Neural cell (in vitro differentiated cells): ENCODE results near the gene BAHD1. TPM values are rescaled to one million over a fixed set of nuclear protein-coding genes. Genes with fewer than 3 reads are reported as not detected.

Experiments
- H2AFZ ChIP-seq: fragments of 200-600, 300-800 bp; sonication (generic), shearing (Covaris generic); 2 replicates; pipeline ENCODE4 v1.6.0; 2014; ENCODE audit warnings: low read depth, mild to moderate bottlenecking, antibody characterized with exemption, low read length, moderate library complexity
- H3F3A ChIP-seq: fragments of 200-600 bp; shearing (Covaris generic); 2 replicates; pipeline ENCODE4 v1.6.1; 2016; ENCODE audit warnings: mild to moderate bottlenecking, moderate library complexity, mixed read lengths, antibody characterized with exemption, low read length; ENCODE audit not compliant: insufficient read depth, poor library complexity, severe bottlenecking
- H3K27ac ChIP-seq: fragments of 200-600, 300-800 bp; sonication (generic), shearing (Covaris generic); 2 replicates; pipeline ENCODE4 v1.5.1; 2014; ENCODE audit warnings: mild to moderate bottlenecking, low read length, moderate library complexity
- H3K27me3 ChIP-seq: fragments of 300-800, 200-600 bp; sonication (generic), shearing (Covaris generic); 2 replicates; pipeline ENCODE4 v1.6.0; 2014; ENCODE audit warnings: mild to moderate bottlenecking, low read depth, low read length, moderate library complexity; ENCODE audit not compliant: insufficient read depth
- H3K36me3 ChIP-seq: fragments of 300-800, 200-600 bp; sonication (generic), shearing (Covaris generic); 2 replicates; pipeline ENCODE4 v1.5.1; 2014; ENCODE audit warnings: mild to moderate bottlenecking, antibody characterized with exemption, low read length, moderate library complexity; ENCODE audit not compliant: insufficient read depth
- H3K4me2 ChIP-seq: fragments of 300-800, 200-600 bp; sonication (generic), shearing (Covaris generic); 2 replicates; pipeline ENCODE4 v1.6.0; 2014; ENCODE audit warnings: mild to moderate bottlenecking, low read length
- H3K4me3 ChIP-seq: fragments of 300-800, 200-600 bp; sonication (generic), shearing (Covaris generic); 2 replicates; pipeline ENCODE4 v1.5.1; 2014; ENCODE audit warnings: mild to moderate bottlenecking, low read length, moderate library complexity
- H3K79me2 ChIP-seq: fragments of 200-600 bp; shearing (Covaris generic); replicated peaks from 2 replicates; pipeline ENCODE4 v1.6.0; 2014; ENCODE audit warnings: mild to moderate bottlenecking, low read length, moderate library complexity; ENCODE audit not compliant: insufficient read depth
- H3K9ac ChIP-seq: fragments of 300-800, 200-600 bp; sonication (generic), shearing (Covaris generic); 2 replicates; pipeline ENCODE4 v1.6.1; 2016; ENCODE audit warnings: mild to moderate bottlenecking, low read length, mixed read lengths
- H3K9me2 ChIP-seq: fragments of 200-600 bp; shearing (Covaris generic); 2 replicates; pipeline ENCODE4 v1.6.1; 2016; ENCODE audit warnings: mild to moderate bottlenecking, low read length, mixed read lengths; ENCODE audit not compliant: insufficient read depth
- H3K9me3 ChIP-seq: fragments of 200-600, 300-800 bp; sonication (generic), shearing (Covaris generic); 2 replicates; pipeline ENCODE4 v1.6.1; 2016; ENCODE audit warnings: mild to moderate bottlenecking, mixed run types, low read length, moderate library complexity, mixed read lengths
- H4K20me1 ChIP-seq: fragments of 200-600 bp; shearing (Covaris generic); 2 replicates; pipeline ENCODE4 v1.6.1; 2016; ENCODE audit warnings: mild to moderate bottlenecking, mixed run types; ENCODE audit not compliant: insufficient read depth
- CTCF ChIP-seq: fragments of 450-650 bp; IDR thresholded peaks from 2 replicates; pipeline ENCODE4 v1.5.1; 2014; ENCODE audit warnings: antibody characterized with exemption, mild to moderate bottlenecking, moderate library complexity; ENCODE audit not compliant: poor library complexity, severe bottlenecking
- EP300 ChIP-seq: fragments of 450-650 bp; conservative IDR thresholded peaks from 2 replicates; pipeline ENCODE4 v1.6.1; 2014; ENCODE audit warnings: antibody characterized with exemption, mild to moderate bottlenecking, moderate library complexity; ENCODE audit not compliant: poor library complexity, severe bottlenecking
- EZH2 ChIP-seq: fragments of 200-600, 300-800 bp; shearing (Covaris generic), sonication (generic); IDR thresholded peaks from 2 replicates; pipeline ENCODE4 v1.6.1; 2014; ENCODE audit warnings: antibody characterized with exemption, low read length, borderline replicate concordance, mild to moderate bottlenecking; ENCODE audit not compliant: insufficient read depth, poor library complexity, severe bottlenecking
- MXI1 ChIP-seq: fragments of 450-650 bp; conservative IDR thresholded peaks from 2 replicates; pipeline ENCODE4 v1.6.1; 2014; ENCODE audit warnings: antibody characterized with exemption, mild to moderate bottlenecking; ENCODE audit not compliant: poor library complexity, severe bottlenecking
- POLR2AphosphoS5 ChIP-seq: IDR thresholded peaks from 2 replicates; pipeline ENCODE4 v1.6.1; 2012
- RAD21 ChIP-seq: fragments of 450-650 bp; conservative IDR thresholded peaks from 2 replicates; pipeline ENCODE4 v1.6.1; 2014; ENCODE audit warnings: antibody characterized with exemption, mild to moderate bottlenecking, moderate library complexity
- SMC3 ChIP-seq: fragments of 450-650 bp; conservative IDR thresholded peaks from 2 replicates; pipeline ENCODE4 v1.6.1; 2014; ENCODE audit warnings: antibody characterized with exemption, mild to moderate bottlenecking, moderate library complexity; ENCODE audit not compliant: poor library complexity
- TAF1 ChIP-seq: IDR thresholded peaks from 2 replicates; pipeline ENCODE4 v1.6.1; 2012; ENCODE audit warnings: low read depth
- polyA plus RNA-seq: library from polyadenylated mRNA; depleted of rRNA; stranded (reverse); fragments of >200 nt; gene quantifications from 2 replicates; pipeline ENCODE4 v1.2.3, GENCODE V29; 2014
- TF ChIP-seq, protein P1 (sequence below): IDR thresholded peaks from 2 replicates; pipeline ENCODE4 v1.6.1; 2012; ENCODE audit warnings: borderline replicate concordance

BAHD1 gene
- polyA plus RNA-seq, 1 donor from 2014 or later: 22.8 TPM

DNA sequence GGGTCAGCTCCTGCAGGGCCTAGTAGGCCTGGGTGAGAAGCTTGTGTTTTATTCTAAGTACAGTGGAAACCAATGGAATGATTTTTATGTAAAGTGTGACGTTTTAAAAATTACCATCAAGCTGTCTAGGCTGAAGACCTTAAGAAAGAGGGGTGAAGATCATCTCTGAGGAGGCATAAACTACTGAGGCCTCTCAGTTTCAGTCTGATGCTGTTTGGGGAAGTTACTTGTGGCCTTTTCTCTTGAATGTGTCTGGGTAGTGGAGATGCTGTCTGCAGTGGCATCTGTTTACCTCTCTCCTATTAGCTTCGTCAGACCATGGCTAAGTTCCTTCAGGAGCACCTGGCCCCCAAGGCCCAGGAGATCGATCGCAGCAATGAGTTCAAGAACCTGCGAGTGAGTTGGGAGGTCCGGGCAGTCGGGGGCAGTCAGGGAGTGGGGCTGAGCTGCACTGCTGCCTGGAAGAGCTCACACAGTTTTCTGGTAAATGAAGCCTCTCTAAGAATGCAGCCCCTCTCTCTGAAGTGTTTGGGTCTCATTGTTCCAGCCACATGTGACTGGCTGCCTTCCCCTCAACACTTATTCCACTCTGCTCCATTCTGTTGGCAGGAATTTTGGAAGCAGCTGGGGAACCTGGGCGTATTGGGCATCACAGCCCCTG lies 33.3 kb upstream of the BAHD1 start:
- no peaks in the 10 kb centered on the region for H3K27me3 ChIP-seq
- no peak overlapping the region for H2AFZ ChIP-seq
- H3K9me2 ChIP-seq: no peaks in the 10 kb centered on the region
- no peak overlapping the region for H3K27ac ChIP-seq
- no peaks in the 10 kb centered on the region for H4K20me1 ChIP-seq
- no peak for TF ChIP-seq MXI1
- TF ChIP-seq POLR2AphosphoS5: no peak
- TF ChIP-seq CTCF: no peak
- TF ChIP-seq EP300: no peak
- no peak for TF ChIP-seq SMC3
- TF ChIP-seq TAF1: no peak
- no peak for TF ChIP-seq RAD21
- TF ChIP-seq, protein P1, sequence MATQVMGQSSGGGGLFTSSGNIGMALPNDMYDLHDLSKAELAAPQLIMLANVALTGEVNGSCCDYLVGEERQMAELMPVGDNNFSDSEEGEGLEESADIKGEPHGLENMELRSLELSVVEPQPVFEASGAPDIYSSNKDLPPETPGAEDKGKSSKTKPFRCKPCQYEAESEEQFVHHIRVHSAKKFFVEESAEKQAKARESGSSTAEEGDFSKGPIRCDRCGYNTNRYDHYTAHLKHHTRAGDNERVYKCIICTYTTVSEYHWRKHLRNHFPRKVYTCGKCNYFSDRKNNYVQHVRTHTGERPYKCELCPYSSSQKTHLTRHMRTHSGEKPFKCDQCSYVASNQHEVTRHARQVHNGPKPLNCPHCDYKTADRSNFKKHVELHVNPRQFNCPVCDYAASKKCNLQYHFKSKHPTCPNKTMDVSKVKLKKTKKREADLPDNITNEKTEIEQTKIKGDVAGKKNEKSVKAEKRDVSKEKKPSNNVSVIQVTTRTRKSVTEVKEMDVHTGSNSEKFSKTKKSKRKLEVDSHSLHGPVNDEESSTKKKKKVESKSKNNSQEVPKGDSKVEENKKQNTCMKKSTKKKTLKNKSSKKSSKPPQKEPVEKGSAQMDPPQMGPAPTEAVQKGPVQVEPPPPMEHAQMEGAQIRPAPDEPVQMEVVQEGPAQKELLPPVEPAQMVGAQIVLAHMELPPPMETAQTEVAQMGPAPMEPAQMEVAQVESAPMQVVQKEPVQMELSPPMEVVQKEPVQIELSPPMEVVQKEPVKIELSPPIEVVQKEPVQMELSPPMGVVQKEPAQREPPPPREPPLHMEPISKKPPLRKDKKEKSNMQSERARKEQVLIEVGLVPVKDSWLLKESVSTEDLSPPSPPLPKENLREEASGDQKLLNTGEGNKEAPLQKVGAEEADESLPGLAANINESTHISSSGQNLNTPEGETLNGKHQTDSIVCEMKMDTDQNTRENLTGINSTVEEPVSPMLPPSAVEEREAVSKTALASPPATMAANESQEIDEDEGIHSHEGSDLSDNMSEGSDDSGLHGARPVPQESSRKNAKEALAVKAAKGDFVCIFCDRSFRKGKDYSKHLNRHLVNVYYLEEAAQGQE: no peak
- TF ChIP-seq EZH2: no peak
- H3K4me2 ChIP-seq: no peak overlapping the region
- H3K9ac ChIP-seq: no peak overlapping the region
- H3K9me3 ChIP-seq: no peaks in the 10 kb centered on the region
- no peaks in the 10 kb centered on the region for H3K79me2 ChIP-seq
- H3K36me3 ChIP-seq: peaks cover 5% of the 10 kb centered on the region
- H3K4me3 ChIP-seq: no peak overlapping the region
- no peaks in the 10 kb centered on the region for H3F3A ChIP-seq

- H3K36me3 ChIP-seq: peaks cover 5% of the 10 kb centered on the region
- TF ChIP-seq POLR2AphosphoS5 (no peak), SMC3 (no peak), RAD21 (no peak), CTCF (no peak), EZH2 (no peak), EP300 (no peak), TAF1 (no peak), MXI1 (no peak)
- TF ChIP-seq, protein P1: no peak
These were observed 31.4 kb upstream of the BAHD1 start for GRCh38 chr15:40409366-40409765.

More at GRCh38 chr15:40409366-40409765, 31.4 kb upstream of the BAHD1 start:
- Histone ChIP-seq H3K9ac (no peak overlapping the region), H3F3A (no peaks in the 10 kb centered on the region), H3K9me2 (no peaks in the 10 kb centered on the region), H3K27ac (no peak overlapping the region), H3K27me3 (no peaks in the 10 kb centered on the region), H3K79me2 (no peaks in the 10 kb centered on the region), H3K4me2 (no peak overlapping the region), H3K4me3 (no peak overlapping the region), H4K20me1 (no peaks in the 10 kb centered on the region), H2AFZ (no peak overlapping the region), H3K9me3 (no peaks in the 10 kb centered on the region)
